ENCODE data around the gene ERVMER34-1.

The ERVMER34-1 gene, protein sequence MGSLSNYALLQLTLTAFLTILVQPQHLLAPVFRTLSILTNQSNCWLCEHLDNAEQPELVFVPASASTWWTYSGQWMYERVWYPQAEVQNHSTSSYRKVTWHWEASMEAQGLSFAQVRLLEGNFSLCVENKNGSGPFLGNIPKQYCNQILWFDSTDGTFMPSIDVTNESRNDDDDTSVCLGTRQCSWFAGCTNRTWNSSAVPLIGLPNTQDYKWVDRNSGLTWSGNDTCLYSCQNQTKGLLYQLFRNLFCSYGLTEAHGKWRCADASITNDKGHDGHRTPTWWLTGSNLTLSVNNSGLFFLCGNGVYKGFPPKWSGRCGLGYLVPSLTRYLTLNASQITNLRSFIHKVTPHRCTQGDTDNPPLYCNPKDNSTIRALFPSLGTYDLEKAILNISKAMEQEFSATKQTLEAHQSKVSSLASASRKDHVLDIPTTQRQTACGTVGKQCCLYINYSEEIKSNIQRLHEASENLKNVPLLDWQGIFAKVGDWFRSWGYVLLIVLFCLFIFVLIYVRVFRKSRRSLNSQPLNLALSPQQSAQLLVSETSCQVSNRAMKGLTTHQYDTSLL

DNA sequence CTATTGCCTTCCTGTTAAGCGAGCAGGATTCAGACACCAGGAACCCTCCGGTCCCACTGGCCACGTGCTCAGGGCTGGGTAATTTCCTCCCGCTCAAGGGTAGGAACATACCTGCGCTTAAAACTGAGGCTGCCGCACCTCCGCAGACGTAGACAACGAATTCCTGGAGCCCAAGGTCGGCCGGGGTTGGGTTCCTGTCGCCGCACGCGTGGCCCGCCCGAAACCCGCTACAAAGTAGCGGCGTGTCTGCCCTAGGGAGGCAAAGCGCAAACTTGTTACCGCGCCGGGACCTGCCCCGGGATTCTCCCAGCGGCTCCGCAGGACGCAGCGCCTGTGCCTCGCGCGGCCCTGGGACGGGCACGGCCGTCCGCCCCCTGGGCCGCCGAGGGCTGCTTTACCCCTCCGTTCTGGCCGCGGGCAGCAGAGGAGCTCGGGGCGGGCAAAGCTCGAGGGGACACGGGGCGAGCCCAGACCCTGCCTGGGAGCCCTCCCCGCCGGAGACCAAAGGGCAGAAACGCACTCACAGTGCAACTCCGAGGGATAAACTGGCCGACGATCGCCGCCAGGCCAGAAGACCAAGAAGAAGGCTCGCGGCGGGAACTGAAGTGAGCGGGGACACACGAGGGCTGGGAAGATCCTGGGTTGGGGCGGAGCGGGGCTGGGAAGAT, at the start of gene ERVMER34-1:
Gene ERVMER34-1 (minus strand): TSS at position 607 of the 668 bp plus-strand sequence. CDS start 5,905 bp downstream, outside the sequence.
- DNase-seq: no peak

DNA sequence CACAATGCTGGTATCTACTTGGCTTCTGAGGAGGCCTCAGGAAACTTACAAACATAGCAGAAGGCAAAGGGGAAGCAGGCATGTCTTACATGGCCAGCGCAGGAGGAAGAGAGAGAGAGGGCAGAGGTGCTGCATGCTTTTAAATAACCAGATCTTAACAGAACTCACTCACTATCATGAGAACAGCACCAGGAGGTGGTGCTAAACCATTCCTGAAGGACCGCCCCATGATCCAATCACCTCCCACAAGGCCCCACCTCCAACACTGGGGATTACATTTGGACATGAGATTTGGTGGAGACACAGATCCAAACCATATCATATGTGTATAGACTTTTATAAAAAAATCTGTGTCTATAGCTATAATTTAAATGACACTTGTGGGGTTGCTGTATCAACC, 48.6 kb upstream of the ERVMER34-1 start:
- DNase-seq: no peak

DNA sequence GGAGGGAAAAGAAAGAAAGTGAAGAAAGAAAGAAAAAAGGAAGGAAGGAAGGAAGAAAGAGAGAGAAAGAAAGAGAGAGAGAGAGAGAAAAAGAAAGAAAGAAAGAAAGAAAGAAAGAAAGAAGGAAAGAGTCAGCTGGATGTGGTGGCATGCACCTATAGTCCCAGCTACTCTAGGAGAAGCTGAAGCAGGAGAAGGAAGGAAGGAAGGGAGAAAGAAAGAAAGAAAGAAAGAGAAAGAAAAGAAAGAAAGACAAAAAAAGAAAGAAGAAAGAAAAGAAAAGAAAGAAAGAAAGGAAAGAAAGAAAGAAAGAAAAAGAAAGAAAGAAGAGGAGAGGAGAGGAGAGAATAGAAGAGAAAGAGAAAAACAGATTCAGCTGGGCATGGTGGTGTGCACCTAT, 44.3 kb upstream of the ERVMER34-1 start:
- no peak for DNase-seq

DNA sequence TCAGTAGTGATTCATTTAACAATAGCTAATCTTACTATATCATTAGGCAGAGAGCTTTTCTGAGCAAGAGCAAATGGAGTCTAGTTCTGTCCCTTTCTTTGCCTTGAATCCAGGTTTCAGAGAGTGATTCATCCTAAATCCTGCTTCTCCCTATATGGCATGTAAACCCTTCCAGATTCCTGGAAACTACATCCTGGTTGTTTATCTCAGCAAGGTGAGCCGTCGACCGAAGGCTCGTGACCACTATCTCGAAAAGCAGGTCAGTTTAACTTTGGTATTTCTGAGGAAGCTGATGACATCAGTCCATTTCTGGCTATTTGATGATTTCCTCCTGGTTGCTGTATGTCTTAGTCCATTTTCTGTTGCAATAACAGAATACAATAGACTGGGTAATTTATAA, 40.7 kb upstream of the ERVMER34-1 start:
- DNase-seq: no peak

DNA sequence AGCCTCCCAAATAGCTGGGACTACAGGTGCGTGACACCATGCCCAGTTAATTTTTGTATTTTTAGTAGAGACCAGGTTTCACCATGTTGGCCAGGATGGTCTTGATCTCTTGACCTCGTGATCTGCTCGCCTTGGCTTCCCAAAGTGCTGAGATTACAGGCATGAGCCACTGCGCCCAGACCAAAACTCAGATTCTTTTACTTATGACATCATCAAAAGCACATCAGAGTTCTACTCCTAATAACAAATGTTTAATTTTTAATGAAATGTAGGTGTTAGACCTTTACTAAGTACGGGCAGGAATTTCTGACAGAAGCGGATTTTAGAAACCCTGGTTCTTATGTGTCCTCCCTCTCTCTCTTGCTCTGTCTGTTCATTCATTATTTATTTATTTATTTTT, 38.5 kb upstream of the ERVMER34-1 start:
- no peak for DNase-seq

DNA sequence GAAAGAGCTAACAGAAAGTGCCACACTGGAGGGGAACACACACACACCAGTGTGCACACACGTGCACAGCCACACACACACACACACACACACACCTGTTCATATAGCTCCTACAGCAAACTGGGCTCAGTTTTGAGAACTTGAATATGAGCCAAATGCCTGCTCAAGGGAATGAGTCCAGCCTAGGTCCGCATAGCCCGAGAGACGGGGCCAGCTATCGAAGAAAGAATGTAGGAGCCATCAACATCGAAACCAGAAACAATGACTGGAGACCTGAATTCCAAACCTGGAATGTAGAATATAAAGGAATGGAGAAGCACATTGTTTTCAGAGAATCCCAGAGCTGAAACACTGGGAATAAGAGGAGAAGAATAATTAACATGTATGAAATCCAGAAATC, 37.6 kb upstream of the ERVMER34-1 start:
- DNase-seq: no peak

DNA sequence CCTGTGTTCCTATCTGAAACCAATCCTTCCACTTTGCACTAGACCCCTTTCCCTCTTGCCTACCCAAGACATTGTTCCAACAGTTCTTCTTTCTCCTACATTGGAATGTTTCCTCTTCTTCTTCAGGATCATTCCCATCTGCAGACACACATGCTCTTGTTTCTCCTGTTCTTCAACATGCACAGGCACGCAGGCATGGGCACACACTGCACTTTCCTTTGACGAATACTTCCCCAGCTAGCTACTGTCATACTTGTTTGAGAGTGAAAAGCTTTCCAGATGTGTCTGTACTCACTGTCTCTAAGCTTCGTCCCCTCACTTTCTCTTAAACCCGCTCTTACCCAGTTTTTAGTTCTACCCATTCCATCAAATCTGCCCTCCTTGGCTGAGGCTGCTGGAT, 31.8 kb upstream of the ERVMER34-1 start:
- no peak for DNase-seq

DNA sequence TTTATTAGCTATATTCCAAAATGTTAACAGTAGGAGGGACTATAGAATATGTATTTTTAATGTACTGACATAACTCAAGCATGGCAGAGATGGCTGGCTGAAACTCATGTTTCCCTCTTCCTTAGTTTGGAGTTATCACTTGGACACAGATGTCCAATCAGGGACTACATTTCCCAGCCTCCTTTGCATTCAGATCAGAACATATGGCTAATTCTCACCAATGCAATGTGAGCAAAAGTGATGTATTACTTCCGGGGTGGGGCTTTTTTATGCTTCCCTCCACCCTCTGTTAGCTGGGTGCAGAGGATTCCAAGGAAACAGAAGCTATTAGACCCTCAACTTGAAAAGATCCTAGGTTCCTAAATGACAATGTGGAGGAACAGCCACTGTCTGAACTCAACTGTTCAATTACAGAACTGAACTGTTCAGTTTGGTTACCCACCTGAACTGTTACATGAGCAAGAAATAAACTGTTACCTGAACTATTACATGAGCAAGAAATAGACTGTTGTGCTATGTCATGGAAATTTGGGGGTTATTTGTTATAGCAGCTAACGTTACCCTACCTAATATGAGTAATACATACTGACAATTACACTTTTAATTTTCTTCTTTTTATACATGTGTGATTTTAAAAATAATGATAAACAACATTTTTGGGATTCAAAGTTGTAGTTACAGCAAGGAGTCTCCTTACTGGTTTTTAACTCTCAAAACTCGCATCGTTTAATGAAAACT, 29.6 kb upstream of the ERVMER34-1 start:
- no peak for DNase-seq

DNA sequence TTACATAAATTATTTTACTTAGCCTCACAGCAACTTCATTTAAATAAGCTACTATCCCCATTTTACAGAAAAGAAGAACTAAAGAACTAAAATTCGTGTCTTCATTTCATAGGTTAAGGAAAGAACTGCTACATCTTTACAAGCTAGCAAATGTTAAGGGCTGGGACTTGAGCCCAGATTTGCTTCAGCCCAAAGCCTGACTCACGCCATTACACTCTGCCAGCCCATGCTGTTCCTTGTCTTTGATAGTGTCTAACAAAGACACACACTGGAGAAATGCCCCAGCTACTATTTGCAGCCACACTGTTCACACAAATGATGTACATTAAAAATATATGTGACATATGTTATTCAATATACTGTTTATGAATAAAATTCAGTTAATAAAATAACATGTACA, 29.0 kb upstream of the ERVMER34-1 start:
- no peak for DNase-seq

DNA sequence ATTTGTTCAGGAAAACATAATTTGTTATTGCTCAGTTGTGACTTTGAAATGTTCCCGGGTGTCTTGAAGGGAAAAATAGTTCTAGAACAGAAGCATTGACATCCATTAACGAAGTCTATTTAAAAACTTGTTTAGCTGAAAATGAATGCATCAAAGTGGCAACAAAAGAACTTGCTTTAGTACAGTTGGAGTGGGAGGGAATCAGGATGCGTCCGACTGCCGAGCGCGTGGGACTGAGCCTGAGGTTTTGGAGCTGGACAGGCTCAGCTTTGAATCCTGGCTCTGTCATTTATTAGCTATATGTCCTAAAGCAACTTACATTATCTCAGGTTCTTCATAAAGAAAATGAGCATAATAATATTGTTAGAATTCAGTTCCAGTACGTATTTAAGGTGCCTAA, 9.0 kb upstream of the ERVMER34-1 start:
- no peak for DNase-seq

DNA sequence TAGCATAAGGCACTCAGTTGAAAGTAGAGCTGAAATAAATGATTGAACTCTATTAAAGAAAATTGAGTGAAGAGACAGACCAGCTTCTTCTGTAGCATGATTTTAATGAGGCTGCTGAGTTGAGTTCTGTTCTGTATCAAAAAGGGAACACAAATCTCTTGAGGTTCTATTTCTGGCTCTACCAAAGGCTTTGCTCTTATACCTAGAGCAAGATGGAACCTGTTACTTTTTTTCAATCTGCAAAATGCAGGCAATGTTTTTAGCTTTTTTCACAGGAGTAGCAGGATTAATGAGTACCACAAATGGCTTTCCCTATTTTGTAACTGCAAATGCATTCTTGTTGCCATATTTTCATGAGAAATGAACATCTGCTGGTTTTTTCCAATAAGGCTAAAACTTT, 4.2 kb upstream of the ERVMER34-1 start:
- DNase-seq: no peak

DNA sequence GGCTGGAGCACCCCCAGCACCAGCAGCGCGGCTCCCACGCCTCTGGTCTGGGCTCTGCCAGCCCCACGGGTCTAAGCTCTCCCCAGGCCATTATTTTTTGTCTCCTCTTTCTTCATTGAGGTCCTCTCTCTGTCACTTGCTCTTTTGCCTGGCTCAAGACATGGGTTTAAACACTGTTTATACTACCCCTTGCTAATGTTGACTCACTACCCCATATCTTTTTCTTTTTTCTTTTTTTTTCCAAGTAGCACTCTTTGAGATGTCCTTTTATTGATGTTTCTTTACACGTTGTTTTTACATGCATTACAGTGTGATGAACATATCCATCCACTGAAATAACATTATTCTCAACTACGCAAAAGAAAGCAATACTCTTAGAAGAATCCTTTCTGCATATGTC, 1.7 kb upstream of the ERVMER34-1 start:
- DNase-seq: no peak

DNA sequence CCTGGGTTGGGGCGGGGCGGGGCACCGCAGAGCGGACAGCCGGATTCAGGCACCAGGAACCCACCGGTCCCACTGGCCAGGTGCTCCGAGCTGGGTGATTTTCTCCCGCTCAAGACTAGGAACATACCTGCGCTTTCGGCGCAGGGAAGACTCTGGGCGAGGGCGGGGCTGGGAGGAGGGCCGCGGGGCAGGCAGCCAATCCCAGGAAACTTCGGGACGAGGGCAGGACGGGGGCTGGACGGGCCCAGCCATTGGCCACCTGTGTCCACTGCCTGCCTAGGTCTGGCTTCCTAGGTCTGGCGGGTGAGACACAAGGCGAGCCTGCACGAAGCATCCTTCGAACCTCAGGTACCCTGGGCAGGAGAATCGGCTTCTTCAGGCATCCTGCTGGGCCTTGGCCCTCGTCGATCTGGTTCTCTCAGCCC, 274 bp upstream of the ERVMER34-1 start:
- no peak for DNase-seq

DNA sequence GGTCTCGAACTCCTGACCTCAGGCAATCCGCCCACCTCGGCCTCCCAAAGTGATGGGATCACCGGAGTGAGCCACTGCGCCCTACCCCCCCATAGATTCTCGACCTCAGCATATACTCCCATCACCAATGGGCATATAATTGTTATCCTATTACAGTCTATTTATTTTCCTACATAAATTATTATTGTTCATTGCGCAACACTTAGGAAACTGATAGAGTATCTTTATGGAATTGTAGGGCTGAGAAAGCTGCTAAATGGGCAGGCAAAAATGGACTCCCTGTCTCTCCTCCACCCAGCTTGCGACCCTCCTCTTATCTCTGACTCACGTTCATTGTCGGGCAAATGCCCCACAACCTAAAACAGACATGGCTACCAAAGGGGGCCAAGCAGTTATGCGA, 1.0 kb downstream of the ERVMER34-1 start:
- no peak for DNase-seq

DNA sequence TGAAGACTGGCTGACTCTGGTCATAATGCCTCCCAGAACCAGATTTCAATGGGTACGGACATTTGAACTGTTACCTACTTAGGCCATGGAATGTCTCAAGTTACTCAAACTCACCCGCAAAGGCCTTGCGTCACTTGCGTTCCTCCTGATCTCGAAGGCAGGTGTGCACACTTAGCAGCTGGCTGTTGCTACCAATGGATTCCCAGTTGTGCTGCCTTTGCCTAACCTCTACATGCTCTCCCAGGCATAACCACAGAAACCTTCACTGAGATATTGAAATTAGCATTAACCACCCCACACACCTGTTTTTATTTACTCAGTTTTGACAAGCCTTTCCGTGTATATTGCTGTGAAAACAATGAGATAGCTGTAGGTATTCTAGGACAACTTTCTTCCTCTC, 2.8 kb downstream of the ERVMER34-1 start:
- no peak for DNase-seq

DNA sequence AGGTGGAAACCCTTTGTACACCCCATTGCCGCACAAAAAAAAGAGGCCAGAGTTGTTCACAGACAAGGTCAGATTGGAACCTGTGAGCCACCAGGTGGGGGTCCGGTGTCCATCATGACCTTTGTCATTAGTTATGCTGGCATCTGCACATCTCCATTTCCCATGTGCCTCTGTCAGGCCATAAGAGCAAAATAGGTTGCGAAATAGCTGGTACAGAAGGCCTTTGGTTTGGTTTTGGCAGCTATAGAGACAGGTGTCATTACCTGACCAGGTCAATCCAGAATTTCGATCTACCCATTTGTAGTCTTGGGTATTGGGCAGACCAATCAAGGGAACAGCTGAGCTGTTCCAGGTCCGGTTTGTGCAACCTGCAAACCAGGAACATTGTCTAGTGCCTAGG, 6.6 kb downstream of the ERVMER34-1 start:
- DNase-seq: no peak

DNA sequence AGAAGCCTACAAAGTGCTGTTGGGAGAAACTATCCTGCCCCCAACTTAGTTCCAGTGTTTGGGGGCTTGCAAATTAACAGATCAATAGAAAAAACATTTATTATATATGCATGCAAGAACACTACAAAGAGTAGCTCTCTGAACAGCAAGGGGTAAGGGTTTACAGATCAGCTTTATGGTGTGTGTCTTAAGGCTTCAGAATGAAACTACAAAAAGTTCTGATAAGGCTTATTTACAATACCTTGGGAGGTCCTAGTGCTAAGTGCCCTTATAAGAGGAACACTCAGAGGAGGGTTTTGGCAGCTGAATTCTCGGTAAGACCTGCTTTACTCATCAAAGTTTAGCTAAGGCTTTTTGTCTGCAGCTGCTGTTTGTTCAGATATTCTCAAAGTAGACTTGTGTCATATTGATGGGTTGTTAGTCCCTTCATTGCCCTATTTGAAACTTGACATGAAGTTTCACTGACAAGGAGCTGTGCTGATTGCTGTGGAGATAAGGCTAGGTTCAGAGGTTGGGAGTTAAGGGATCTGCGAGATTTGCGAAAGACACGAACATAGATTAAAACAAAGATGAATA, 7.7 kb downstream of the ERVMER34-1 start:
- DNase-seq: no peak

DNA sequence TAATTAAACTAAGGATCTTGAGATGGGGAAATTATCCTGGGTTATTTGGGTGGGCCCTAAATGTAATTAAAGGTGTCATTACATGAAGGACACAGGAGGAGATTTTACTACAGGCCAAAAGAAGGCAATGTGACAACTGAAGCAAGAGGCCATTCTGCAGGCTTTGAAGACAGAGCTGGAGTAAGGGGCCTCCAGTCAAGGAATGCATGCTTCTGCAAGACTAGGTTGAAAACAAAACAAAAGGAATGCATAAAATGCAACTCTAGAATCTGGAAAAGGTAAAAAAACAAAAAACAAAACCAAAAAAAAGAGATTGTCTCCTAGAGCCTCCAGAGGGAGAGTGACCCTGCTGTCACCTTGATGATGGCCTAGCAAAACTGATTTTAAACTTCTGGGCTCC, 21.6 kb downstream of the ERVMER34-1 start:
- no peak for DNase-seq

DNA sequence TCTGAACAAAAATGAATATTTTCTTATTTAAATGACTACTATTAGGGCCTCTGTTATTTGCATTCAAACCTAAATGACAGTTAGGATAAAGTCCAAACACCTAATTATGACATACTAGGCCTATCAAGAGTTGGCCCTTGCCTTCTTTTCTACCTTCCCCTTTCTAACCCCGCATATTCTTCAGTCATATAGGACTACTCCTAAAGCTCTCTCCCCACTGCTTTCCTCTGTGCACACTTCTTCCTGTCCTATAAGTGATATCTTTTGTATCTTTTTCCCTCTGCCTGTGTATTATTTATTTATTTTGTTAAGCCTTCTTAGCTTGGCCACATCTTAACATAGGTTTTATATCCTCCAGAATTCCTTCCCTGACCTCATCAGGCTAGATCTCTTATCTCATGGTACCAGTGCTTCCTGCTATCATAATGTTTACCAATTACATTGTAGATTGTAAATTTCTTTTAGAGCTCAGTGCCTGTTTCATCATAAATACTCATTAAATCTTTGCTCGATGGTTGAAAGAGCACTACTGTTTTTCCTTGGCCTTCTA, 22.5 kb downstream of the ERVMER34-1 start:
- no peak for DNase-seq

DNA sequence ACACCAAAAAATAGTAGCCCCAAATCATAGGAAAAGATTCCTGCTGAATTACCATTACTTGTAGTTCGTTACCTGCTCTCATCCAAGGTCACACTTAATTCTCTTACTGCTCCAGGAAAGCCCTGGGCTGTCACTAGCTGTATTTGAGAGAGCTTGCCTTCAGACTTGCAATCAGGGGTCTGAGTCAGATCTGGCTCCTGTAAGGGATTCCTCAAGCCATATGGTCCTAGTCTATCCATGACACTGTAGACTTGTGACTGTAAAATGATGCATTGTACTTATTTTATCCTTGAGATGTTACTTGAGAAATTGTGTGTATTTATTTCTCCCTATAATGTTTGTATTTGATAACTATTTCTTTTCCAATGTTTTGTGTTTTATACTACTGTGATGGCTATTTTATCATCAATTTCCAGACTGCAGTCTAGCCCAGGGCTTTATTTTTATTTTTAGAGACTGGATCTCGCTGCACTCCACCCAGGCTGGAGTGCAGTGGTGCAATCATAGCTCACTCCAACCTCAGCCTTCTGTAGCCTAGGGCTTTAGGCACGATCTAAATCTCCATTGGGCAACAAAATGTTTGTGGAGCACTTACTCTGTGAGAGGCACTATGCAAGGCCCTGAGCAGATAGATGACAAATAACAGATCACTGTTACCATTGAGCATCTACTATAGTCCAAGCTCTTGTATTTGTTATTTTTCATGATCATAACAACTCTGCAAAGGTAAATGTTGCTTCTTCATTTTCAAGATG, 24.2 kb downstream of the ERVMER34-1 start:
- DNase-seq: no peak

DNA sequence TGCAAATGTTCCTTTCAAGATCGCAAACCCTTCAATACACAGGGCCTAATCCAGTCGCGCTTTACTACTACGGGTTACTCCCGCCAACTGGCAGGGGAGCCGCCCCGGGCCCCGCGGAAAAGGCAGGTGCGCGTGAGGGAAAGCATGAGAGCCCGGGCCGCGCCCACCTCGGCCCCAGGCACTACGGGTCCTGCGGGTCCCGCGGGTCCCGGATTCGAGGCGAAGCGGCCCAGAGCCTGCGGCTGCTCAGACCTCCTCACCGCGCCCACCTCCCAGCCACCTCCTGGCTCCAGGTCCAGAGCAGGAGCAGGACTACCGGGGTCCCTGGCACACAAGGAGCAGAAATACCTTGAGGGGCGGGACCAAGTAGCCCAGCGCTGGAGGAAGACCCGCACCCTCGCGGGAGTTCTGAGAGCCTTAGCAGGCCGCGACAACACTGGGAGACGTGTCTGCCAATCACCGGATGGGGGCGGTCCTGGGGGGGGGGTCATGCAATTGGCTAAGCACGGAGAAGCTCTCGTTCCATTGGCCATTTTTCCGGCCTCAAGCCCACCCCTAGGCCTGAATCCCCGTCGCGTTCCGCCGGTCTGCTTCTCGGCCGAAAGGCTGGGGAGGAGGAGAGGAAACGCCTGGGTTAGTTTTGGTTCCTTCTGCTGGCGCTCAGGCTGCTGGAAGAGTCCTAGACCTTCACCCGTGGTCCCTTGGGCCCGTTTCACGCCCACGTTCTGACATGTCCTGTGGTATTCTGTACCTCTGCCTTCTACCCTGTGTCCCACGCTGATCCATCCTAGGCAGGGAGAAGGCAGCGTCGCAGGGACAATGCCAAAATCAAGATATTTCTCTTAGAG, 29.0 kb downstream of the ERVMER34-1 start:
- peak; percentile 92 for DNase-seq

All from CD4-positive, alpha-beta T cell treated with Interleukin-4 for 4 hours (primary cell).